ENCODE measurements around the gene FPR3. TPM values are rescaled to one million over a fixed set of nuclear protein-coding genes. Genes with fewer than 3 reads are reported as not detected.

The FPR3 gene
- total RNA-seq, 1 donor from 2014 or later, result 41.0 TPM

- no peak for TF ChIP-seq CTCF (IDR thresholded peaks at IDR 0.05)
- no peaks in the 10 kb centered on the region for H3K36me3 ChIP-seq
- ATAC-seq (no peak), DNase-seq (no peak)
- no peaks in the 10 kb centered on the region for H3K27me3 ChIP-seq
- no peak overlapping the region for H3K4me3 ChIP-seq
- no peaks in the 10 kb centered on the region for H3K4me1 ChIP-seq
- peaks cover 88% of the 10 kb centered on the region for H3K9me3 ChIP-seq
- H3K27ac ChIP-seq, result no peak overlapping the region
- intact Hi-C loops (cut with DNase I), result no loop called here
Observed at GRCh38 chr19:51861870-51862622, 67.1 kb downstream of the FPR3 start.

- DNase-seq (no peak), ATAC-seq (no peak)
- Histone ChIP-seq H3K27ac (no peak overlapping the region), H3K36me3 (peaks cover 42% of the 10 kb centered on the region), H3K4me1 (no peaks in the 10 kb centered on the region), H3K27me3 (no peaks in the 10 kb centered on the region), H3K9me3 (peaks cover 75% of the 10 kb centered on the region), H3K4me3 (no peak overlapping the region)
- intact Hi-C loops (cut with DNase I), result no loop called here
- no peak for TF ChIP-seq CTCF (IDR thresholded peaks at IDR 0.05)
Observed at GRCh38 chr19:51873097-51873496, 78.1 kb downstream of the FPR3 start.

Other genes starting within 250 kb of the FPR3 start
- gene ZNF175, start 223.9 kb upstream of the FPR3 start, total RNA-seq, result 13.8 TPM
- 0.90 TPM for gene SIGLEC5, start 164.8 kb upstream of the FPR3 start, total RNA-seq
- gene SIGLEC14, start 148.3 kb upstream of the FPR3 start, total RNA-seq, result 11.8 TPM
- gene SPACA6, start 101.8 kb upstream of the FPR3 start, total RNA-seq, result 24.0 TPM
- 3.7 TPM for gene HAS1, start 71.2 kb upstream of the FPR3 start, total RNA-seq
- gene FPR1, start 43.3 kb upstream of the FPR3 start, total RNA-seq, result 53.3 TPM
- 12.5 TPM for gene FPR2, start 34.0 kb upstream of the FPR3 start, total RNA-seq
- gene ZNF577, start 92.8 kb downstream of the FPR3 start, total RNA-seq, result 9.4 TPM
- gene ZNF649, start 109.9 kb downstream of the FPR3 start, total RNA-seq, result 11.1 TPM
- 5.8 TPM for gene ZNF613, start 132.3 kb downstream of the FPR3 start, total RNA-seq
- gene ZNF350, start 191.7 kb downstream of the FPR3 start, total RNA-seq, result 13.0 TPM
- gene ZNF615, start 213.1 kb downstream of the FPR3 start, total RNA-seq, result 14.4 TPM
- gene ZNF614, start 233.2 kb downstream of the FPR3 start, total RNA-seq, result 7.6 TPM